HG03108 (cell line): ENCODE results near the gene LETM1.

Experiments
- ATAC-seq: cut with Tn5 transposase; IDR thresholded peaks from one replicate; pipeline ENCODE4 v1.9.1; 2021; ENCODE audit warnings: moderate library complexity; ENCODE audit not compliant: unreplicated experiment

LETM1 gene

GRCh38 chr4:1856071-1856942 lies at the start of gene LETM1:
LETM1 (minus strand) TSS chr4:1856156; CDS start chr4:1855950, 206 bp downstream.
- ATAC-seq: peak; percentile 94

DNA sequence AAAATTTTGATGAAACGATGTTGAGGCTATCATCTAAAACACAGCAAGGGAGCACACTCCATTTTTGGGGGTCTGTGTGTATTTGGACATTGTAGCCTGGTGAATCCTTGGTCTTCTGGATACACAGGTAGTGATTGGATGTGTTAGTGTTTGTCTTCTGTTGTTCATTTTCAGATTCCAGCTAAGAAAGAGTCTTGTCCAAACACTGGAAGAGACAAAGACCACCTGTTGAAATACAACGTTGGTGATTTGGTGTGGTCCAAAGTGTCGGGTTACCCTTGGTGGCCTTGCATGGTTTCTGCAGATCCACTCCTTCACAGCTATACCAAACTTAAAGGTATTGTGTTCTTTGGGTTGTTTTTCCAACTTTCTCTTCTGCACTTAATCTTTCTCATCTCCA lies 48.1 kb upstream of the LETM1 start:
- no peak for ATAC-seq

DNA sequence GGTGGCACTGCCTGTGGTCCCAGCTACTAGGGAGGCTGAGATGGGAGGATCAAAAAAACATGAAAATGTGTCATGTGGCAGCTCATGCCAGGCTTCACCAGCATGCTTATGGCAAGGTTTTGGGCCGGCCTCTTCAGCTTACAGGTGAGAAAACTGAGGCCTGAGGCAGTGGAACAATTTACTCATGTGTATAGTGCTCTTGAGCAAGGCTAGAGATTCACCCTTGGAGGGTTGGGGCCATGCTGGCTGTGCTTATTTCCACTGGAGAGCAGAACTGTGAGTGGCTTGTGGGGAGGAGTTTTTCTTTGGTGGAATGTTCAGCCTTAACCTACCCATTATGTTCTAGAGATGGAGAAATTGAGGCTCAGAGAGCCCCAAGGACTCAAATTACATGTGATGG lies 47.1 kb upstream of the LETM1 start:
- ATAC-seq: no peak

DNA sequence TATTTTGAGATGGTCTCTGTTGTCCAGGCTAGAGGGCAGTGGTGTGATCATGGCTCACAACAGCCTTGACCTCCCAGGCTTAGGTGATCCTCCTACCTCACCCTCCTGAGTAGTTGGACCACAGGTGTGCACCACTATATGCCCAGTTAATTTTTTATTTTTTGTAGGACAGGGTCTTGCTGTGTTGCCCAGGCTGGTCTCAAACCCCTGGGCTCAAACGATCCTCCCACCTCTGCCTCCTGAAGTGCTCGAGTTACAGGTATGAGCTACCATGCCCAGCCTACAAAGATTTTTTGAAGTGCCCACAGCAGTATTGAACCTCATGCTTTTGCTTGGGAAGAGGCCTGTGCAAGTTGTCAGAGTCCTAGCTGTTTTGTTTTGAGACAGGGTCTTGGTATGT lies 46.3 kb upstream of the LETM1 start:
- no peak for ATAC-seq

DNA sequence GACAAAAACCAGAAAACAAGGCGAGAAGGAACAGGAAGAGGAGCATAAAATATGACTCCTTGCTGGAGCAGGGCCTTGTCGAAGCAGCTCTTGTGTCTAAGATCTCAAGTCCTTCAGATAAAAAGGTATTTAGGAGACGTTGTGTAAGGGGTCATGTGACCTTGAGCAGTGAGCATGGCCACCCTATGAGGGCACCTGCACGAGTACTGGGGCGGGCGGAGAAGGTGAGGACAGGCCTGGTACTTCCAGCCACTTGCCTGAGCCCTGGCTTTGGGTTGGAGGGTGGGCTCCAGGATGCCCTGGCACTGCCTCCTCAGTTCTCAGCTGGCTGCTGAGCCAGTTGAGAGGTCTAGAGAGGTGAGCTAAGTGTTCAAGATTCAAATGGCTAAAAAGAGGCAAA lies 45.2 kb upstream of the LETM1 start:
- no peak for ATAC-seq

- ATAC-seq: no peak
These were observed 44.7 kb upstream of the LETM1 start for GRCh38 chr4:1900624-1901023.

DNA sequence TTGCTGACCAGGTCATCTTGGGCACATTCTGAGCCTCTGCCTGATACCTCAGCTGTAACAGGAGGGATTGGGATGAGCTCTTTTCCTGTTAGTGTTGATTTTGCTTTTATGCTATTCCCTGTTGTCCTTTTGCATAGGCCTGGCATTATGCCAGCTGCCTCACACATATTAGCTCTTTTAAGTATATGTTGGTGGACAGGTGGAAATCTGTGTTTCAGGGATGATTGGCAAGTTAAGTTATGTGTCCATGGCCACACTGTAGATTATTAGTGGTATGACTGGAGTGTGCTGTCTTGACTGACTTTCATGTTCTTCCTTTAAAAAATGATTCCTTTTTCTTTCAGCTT lies 44.1 kb upstream of the LETM1 start:
- no peak for ATAC-seq

DNA sequence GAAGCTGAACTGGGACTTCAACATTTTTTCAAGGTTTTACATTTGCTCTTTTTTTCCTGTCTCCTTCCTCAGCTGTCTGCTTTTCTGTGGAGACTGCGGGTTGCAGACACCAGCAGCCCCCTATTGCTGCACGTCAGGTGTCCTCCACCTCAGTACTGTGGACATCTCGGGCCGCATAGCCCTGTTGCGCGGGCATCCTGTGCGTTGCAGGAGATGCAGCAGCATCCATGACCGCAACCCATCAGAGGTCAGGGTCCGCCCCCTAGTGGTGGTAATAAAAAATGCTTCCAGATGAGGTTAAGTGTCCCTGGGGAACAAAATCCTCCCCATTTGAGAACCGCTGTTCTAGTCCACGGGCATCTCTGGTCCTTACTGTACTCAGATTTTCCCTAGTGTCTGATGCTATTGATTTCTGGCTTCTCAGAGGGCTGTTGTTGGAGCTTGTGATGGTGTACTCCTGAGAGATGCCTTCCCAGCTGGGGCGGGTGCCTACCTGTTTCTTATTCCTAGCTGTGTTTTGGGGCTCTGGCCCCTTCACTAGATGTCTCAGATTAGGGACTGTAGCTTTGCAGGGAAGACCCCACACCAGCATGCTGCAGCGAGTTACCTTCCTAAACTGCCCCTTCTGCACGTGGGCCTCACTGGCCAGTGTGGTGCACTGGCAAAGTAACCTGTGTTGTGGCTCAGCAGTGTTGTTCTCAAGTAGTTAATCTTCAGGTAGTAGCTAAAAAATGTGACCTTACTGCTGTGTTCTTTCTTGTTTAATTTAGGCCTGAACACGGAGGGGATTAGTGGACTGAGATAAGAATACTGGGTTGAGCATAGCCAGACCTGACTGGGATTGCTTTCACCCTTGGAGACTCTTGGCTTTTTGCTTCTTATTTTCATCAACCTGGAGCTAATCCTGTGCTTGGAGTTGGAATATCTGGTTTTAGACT lies 43.5 kb upstream of the LETM1 start:
- peak; percentile 64 for ATAC-seq

- peak; percentile 18 for ATAC-seq
These were observed 42.7 kb upstream of the LETM1 start for GRCh38 chr4:1898681-1899080.

DNA sequence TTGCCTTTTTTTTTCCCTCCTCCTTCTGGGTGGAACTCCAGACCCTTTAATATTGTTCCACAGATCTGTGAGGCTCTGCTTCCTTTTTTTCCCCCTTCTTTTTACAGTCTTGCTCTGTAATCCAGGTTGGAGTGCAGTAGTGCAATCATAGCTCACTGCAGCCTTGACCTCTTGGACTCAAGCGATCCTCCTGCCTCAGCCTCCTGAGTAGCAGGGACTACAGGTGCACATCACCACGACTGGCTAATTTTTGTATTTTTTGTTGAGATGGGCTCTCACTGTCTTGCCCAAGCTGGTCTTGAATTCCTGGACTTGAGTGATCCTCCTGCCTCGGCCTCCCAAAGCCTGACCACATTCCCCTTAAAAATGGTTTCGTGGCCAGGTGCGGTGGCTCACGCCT lies 42.1 kb upstream of the LETM1 start:
- ATAC-seq: no peak

DNA sequence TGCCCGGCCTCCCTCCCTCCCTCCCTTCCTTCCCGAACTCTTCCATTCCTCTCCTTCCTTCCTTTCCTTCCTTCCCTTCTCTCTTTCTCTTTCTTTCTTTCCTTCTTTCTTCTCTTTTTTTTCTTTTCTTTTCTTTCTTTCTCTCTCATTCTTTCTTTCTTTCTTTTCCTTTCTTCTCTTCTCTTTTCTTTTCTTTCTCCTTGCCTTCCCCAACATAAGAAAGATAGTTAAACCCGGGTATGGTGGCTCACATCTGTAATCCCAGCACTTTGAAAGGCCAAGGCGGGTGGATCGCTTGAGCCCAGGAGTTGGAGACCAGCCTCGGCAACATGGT lies 40.7 kb upstream of the LETM1 start:
- ATAC-seq: no peak

DNA sequence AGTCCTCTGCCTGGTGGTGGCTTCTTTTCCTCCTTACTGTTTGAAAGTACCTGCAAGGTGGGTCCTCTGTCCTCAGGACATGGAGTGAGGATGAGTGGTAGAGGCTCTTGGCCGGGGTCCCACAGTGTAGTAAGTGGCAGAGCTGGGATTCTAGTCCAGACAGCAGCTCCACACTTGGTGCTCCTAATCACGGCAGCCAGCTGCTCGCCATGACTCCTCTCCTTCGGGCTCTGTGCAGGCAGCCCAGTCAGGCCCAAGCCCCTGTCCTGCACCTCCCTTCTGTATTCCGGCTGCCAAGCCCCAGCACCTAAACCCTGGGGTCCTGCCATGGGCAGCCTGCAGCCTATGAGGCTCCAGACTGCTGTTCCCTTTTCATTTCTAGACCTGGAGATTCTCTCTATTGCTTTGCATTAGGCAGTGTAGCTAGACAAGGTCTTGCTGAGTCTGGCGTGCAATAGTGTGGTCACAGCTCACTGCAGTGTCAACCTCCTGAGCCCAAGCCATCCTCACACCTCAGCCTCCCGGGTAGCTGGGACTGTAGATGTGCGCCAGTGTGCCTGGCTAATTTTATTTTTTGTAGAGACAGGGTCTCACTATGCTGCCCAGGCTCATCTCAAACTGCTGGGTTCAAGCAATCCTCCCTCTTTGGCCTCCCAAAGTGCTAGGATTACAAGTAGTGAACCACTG lies 40.2 kb upstream of the LETM1 start:
- no peak for ATAC-seq

DNA sequence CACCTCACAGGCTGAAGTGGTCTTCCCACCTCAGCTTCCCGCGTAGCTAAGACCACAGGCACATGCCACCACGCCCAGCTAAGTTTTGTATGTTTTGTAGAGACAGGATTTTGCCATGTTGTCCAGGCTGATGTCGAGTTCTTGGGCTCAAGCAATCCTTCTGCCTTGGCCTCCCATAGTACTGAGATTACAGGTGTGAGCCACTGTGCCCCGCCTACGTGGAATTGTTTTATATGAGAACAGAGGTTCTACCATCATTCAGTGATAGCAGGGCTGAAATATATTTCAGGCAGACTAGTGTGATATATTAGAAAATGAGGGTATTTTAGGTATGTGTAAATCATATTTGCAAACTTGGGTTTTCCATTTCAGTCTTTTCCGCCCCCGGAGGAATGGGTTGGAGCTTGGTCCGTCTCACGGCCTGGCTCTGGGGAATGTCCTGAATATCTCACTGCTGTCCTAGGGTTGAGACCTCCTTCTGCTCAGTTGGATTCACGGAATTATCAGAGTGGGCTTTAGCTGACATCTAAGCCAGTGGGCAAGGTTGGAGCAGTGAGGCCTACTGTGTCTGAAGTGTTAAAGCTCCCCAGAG lies 35.1 kb upstream of the LETM1 start:
- no peak for ATAC-seq

- no peak for ATAC-seq
These were observed 31.1 kb upstream of the LETM1 start for GRCh38 chr4:1887052-1887451.

GRCh38 chr4:1885414-1885813 lies 29.5 kb upstream of the LETM1 start:
- ATAC-seq: no peak

- no peak for ATAC-seq
These were observed 27.6 kb upstream of the LETM1 start for GRCh38 chr4:1883583-1883982.

GRCh38 chr4:1882850-1883271 lies 26.9 kb upstream of the LETM1 start:
- no peak for ATAC-seq

GRCh38 chr4:1880332-1880731 lies 24.4 kb upstream of the LETM1 start:
- ATAC-seq: no peak

DNA sequence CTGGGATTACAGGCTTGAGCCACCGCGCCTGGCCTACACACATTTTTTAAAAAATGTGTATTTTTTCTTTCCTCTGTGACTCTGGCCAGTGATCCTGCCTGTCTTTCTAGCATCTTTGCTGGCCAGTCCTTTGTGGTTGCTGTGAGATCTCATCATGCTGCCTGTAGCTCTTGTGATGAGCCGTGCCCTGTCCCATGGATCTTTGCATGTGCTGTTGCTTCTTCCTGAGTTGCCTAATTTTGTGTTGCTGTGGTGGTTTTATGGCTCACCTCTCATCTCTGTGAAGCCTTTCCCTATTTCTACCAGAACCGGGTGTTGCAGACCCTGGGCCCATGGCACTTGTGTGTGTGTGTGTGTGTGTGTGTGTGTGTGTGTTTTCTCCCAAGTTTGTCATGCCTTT lies 23.5 kb upstream of the LETM1 start:
- no peak for ATAC-seq

DNA sequence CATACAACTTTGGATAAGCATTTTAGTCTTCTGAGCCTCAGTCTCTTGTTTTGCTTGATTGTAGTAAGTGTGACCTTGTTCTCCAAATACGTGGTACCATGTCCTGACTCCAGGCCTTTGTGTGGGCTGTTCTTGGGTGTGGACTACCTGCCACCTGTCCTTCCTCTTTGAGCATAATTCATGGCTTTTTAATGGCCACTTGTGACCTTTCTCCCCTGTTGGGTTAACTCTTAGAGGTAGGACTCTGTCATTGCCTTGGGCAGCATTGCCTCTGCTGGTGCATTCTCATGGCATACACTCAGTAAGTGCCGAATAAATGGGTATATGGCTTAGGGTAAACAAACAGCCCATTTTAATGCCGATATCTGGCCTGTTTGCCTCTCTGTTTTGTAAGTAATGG lies 18.2 kb upstream of the LETM1 start:
- ATAC-seq: no peak

- no peak for ATAC-seq
These were observed 17.8 kb upstream of the LETM1 start for GRCh38 chr4:1873776-1874175.
